ENCODE data around the gene ASCC3. TPM values are rescaled to one million over a fixed set of nuclear protein-coding genes. Genes with fewer than 3 reads are reported as not detected.

Gene ASCC3
- total RNA-seq, 5 donors from 2014 or later (not counting 1 experiment from before 2014, with no cell fraction given) = 39.2 to 49.6 (median 44.2) TPM

- Histone ChIP-seq H3K27ac (ENCODE audit: low read length) (no peak overlapping the region), H3K9me3 (no peaks in the 10 kb centered on the region), H3K4me3 (ENCODE audit: control insufficient read depth in 1 of 2, extremely low read depth in 1 of 2, low read length in 1 of 2) (no peak overlapping the region), H3K27me3 (replicated peaks in 1 of 2; ENCODE audit: control insufficient read depth in 2 of 2, extremely low read depth in 1 of 2, insufficient read depth in 2 of 2, low read length in 1 of 2) (no peaks in the 10 kb centered on the region), H3K4me1 (ENCODE audit: control insufficient read depth in 1 of 2, extremely low read depth in 1 of 2, insufficient read depth in 2 of 2, low read length in 2 of 2) (no peaks in the 10 kb centered on the region), H3K36me3 (ENCODE audit: control insufficient read depth in 2 of 2, extremely low read depth in 1 of 2, insufficient read depth in 1 of 2, low read length in 1 of 2) (peaks cover 2 to 5% of the 10 kb centered on the region in 2 donors)
- Mint-ChIP-seq H3K4me1 (no peaks in the 10 kb centered on the region), H3K27me3 (no peaks in the 10 kb centered on the region), H3K9me3 (peaks cover 0 to 11% (median 6%) of the 10 kb centered on the region in 3 donors), H3K27ac (no peak overlapping the region), H3K4me3 (no peak overlapping the region), H3K36me3 (peaks cover 55% of the 10 kb centered on the region)
- ChIA-PET POLR2A (no interaction called here), CTCF (no interaction called here)
- ATAC-seq (replicated peaks in 1 of 4) (no peak), DNase-seq (no peak)
- WGBS (ENCODE audit: insufficient coverage) = no CpG with 5 or more reads among the region's 4 CpGs
Observed at GRCh38 chr6:100618351-100618671, 262.8 kb downstream of the ASCC3 start.

GRCh38 chr6:100617633-100618350 is 263.3 kb downstream of the ASCC3 start:
- H3K27me3 ChIP-seq (replicated peaks in 1 of 2; ENCODE audit: control insufficient read depth in 2 of 2, extremely low read depth in 1 of 2, insufficient read depth in 2 of 2, low read length in 1 of 2) = no peaks in the 10 kb centered on the region
- CTCF ChIA-PET = no interaction called here
- Mint-ChIP-seq H3K36me3 (peaks cover 54% of the 10 kb centered on the region), H3K9me3 (peaks cover 0 to 11% (median 6%) of the 10 kb centered on the region in 3 donors), H3K4me3 (no peak overlapping the region), H3K4me1 (no peaks in the 10 kb centered on the region), H3K27me3 (no peaks in the 10 kb centered on the region), H3K27ac (no peak overlapping the region)
- H3K27ac ChIP-seq (ENCODE audit: low read length) = no peak overlapping the region
- POLR2A ChIA-PET = no interaction called here
- H3K9me3 ChIP-seq = no peaks in the 10 kb centered on the region
- ATAC-seq (replicated peaks in 1 of 4) (no peak), DNase-seq (no peak)
- WGBS (ENCODE audit: insufficient coverage) = 95% methylated on average over 3 of the region's 4 CpGs
- peaks cover 2 to 5% of the 10 kb centered on the region in 2 donors for H3K36me3 ChIP-seq (ENCODE audit: control insufficient read depth in 2 of 2, extremely low read depth in 1 of 2, insufficient read depth in 1 of 2, low read length in 1 of 2)
- no peak overlapping the region for H3K4me3 ChIP-seq (ENCODE audit: control insufficient read depth in 1 of 2, extremely low read depth in 1 of 2, low read length in 1 of 2)
- no peaks in the 10 kb centered on the region for H3K4me1 ChIP-seq (ENCODE audit: control insufficient read depth in 1 of 2, extremely low read depth in 1 of 2, insufficient read depth in 2 of 2, low read length in 2 of 2)

- ChIA-PET POLR2A (no interaction called here), CTCF (interaction anchor here in 1 of 2 donors (0.6 kb wide), 1 partner anchor 83 kb away, joined by 3 read pairs; no protein-coding TSS in a partner anchor)
- 100% methylated on average over 5 of the region's 8 CpGs for WGBS (ENCODE audit: insufficient coverage)
- no peaks in the 10 kb centered on the region for H3K9me3 Mint-ChIP-seq
- H3K27me3 Mint-ChIP-seq = no peaks in the 10 kb centered on the region
- Histone ChIP-seq H3K9me3 (no peaks in the 10 kb centered on the region), H3K27ac (ENCODE audit: low read length) (no peak overlapping the region), H3K4me3 (ENCODE audit: control insufficient read depth in 1 of 2, extremely low read depth in 1 of 2, low read length in 1 of 2) (no peak overlapping the region), H3K27me3 (replicated peaks in 1 of 2; ENCODE audit: control insufficient read depth in 2 of 2, extremely low read depth in 1 of 2, insufficient read depth in 2 of 2, low read length in 1 of 2) (no peaks in the 10 kb centered on the region), H3K36me3 (ENCODE audit: control insufficient read depth in 2 of 2, extremely low read depth in 1 of 2, insufficient read depth in 1 of 2, low read length in 1 of 2) (peaks cover 0 to under 1% of the 10 kb centered on the region in 2 donors), H3K4me1 (ENCODE audit: control insufficient read depth in 1 of 2, extremely low read depth in 1 of 2, insufficient read depth in 2 of 2, low read length in 2 of 2) (no peaks in the 10 kb centered on the region)
- H3K27ac Mint-ChIP-seq = no peak overlapping the region
- ATAC-seq (replicated peaks in 1 of 4) (no peak), DNase-seq (no peak)
- H3K36me3 Mint-ChIP-seq = peaks cover 37% of the 10 kb centered on the region
- H3K4me1 Mint-ChIP-seq = no peaks in the 10 kb centered on the region
- H3K4me3 Mint-ChIP-seq = no peak overlapping the region
Observed at GRCh38 chr6:100614933-100615332, 266.2 kb downstream of the ASCC3 start.

- Mint-ChIP-seq H3K4me1 (no peaks in the 10 kb centered on the region), H3K4me3 (no peak overlapping the region), H3K27ac (no peak overlapping the region), H3K9me3 (no peaks in the 10 kb centered on the region), H3K36me3 (peaks cover 34% of the 10 kb centered on the region), H3K27me3 (no peaks in the 10 kb centered on the region)
- no peaks in the 10 kb centered on the region for H3K36me3 ChIP-seq (ENCODE audit: control insufficient read depth in 2 of 2, extremely low read depth in 1 of 2, insufficient read depth in 1 of 2, low read length in 1 of 2)
- no peak overlapping the region for H3K27ac ChIP-seq (ENCODE audit: low read length)
- no peaks in the 10 kb centered on the region for H3K27me3 ChIP-seq (replicated peaks in 1 of 2; ENCODE audit: control insufficient read depth in 2 of 2, extremely low read depth in 1 of 2, insufficient read depth in 2 of 2, low read length in 1 of 2)
- DNase-seq (no peak), ATAC-seq (replicated peaks in 1 of 4) (no peak)
- ChIA-PET POLR2A (no interaction called here), CTCF (interaction anchor here in 1 of 2 donors (0.6 kb wide), 1 partner anchor 82 kb away, joined by 3 read pairs; no protein-coding TSS in a partner anchor)
- WGBS (ENCODE audit: insufficient coverage) = no CpG with 5 or more reads among the region's 4 CpGs
- H3K4me3 ChIP-seq (ENCODE audit: control insufficient read depth in 1 of 2, extremely low read depth in 1 of 2, low read length in 1 of 2) = no peak overlapping the region
- H3K4me1 ChIP-seq (ENCODE audit: control insufficient read depth in 1 of 2, extremely low read depth in 1 of 2, insufficient read depth in 2 of 2, low read length in 2 of 2) = no peaks in the 10 kb centered on the region
- H3K9me3 ChIP-seq = no peaks in the 10 kb centered on the region
Observed at GRCh38 chr6:100614386-100614785, 266.7 kb downstream of the ASCC3 start.

- no peaks in the 10 kb centered on the region for H3K27me3 Mint-ChIP-seq
- no peaks in the 10 kb centered on the region for H3K9me3 ChIP-seq
- H3K27ac ChIP-seq (ENCODE audit: low read length) = no peak overlapping the region
- no peaks in the 10 kb centered on the region for H3K4me1 Mint-ChIP-seq
- no peak overlapping the region for H3K27ac Mint-ChIP-seq
- no peak for ATAC-seq (replicated peaks in 1 of 4)
- H3K4me3 ChIP-seq (ENCODE audit: control insufficient read depth in 1 of 2, extremely low read depth in 1 of 2, low read length in 1 of 2) = no peak overlapping the region
- no peaks in the 10 kb centered on the region for H3K36me3 ChIP-seq (ENCODE audit: control insufficient read depth in 2 of 2, extremely low read depth in 1 of 2, insufficient read depth in 1 of 2, low read length in 1 of 2)
- ChIA-PET CTCF (no interaction called here), POLR2A (no interaction called here)
- H3K36me3 Mint-ChIP-seq = peaks cover 33% of the 10 kb centered on the region
- WGBS (ENCODE audit: insufficient coverage) = no CpG with 5 or more reads among the region's 3 CpGs
- no peaks in the 10 kb centered on the region for H3K9me3 Mint-ChIP-seq
- no peaks in the 10 kb centered on the region for H3K27me3 ChIP-seq (replicated peaks in 1 of 2; ENCODE audit: control insufficient read depth in 2 of 2, extremely low read depth in 1 of 2, insufficient read depth in 2 of 2, low read length in 1 of 2)
- DNase-seq = no peak
- no peak overlapping the region for H3K4me3 Mint-ChIP-seq
- H3K4me1 ChIP-seq (ENCODE audit: control insufficient read depth in 1 of 2, extremely low read depth in 1 of 2, insufficient read depth in 2 of 2, low read length in 2 of 2) = no peaks in the 10 kb centered on the region
Observed at GRCh38 chr6:100613656-100614055, 267.5 kb downstream of the ASCC3 start.

- CTCF ChIA-PET = interaction anchor here in 1 of 2 donors (0.6 kb wide), 1 partner anchor 1680 kb away, joined by 3 read pairs; no protein-coding TSS in a partner anchor
Observed at GRCh38 chr6:100612094-100612493, 269.0 kb downstream of the ASCC3 start.

More at GRCh38 chr6:100612094-100612493, 269.0 kb downstream of the ASCC3 start:
- H3K27me3 Mint-ChIP-seq = no peaks in the 10 kb centered on the region
- H3K4me1 Mint-ChIP-seq = no peaks in the 10 kb centered on the region
- H3K4me1 ChIP-seq (ENCODE audit: control insufficient read depth in 1 of 2, extremely low read depth in 1 of 2, insufficient read depth in 2 of 2, low read length in 2 of 2) = no peaks in the 10 kb centered on the region
- no peak overlapping the region for H3K27ac Mint-ChIP-seq
- H3K36me3 Mint-ChIP-seq = peaks cover 21% of the 10 kb centered on the region
- H3K4me3 ChIP-seq (ENCODE audit: control insufficient read depth in 1 of 2, extremely low read depth in 1 of 2, low read length in 1 of 2) = no peak overlapping the region
- DNase-seq (no peak), ATAC-seq (replicated peaks in 1 of 4) (no peak)
- POLR2A ChIA-PET = no interaction called here
- WGBS (ENCODE audit: insufficient coverage) = 100% methylated on average over 1 of the region's 2 CpGs
- no peaks in the 10 kb centered on the region for H3K36me3 ChIP-seq (ENCODE audit: control insufficient read depth in 2 of 2, extremely low read depth in 1 of 2, insufficient read depth in 1 of 2, low read length in 1 of 2)
- H3K27me3 ChIP-seq (replicated peaks in 1 of 2; ENCODE audit: control insufficient read depth in 2 of 2, extremely low read depth in 1 of 2, insufficient read depth in 2 of 2, low read length in 1 of 2) = no peaks in the 10 kb centered on the region
- H3K4me3 Mint-ChIP-seq = no peak overlapping the region
- H3K9me3 Mint-ChIP-seq = no peaks in the 10 kb centered on the region
- no peaks in the 10 kb centered on the region for H3K9me3 ChIP-seq
- H3K27ac ChIP-seq (ENCODE audit: low read length) = no peak overlapping the region
